SK-N-SH (cell line): ENCODE measurements around the gene SLC1A1. TPM values are rescaled to one million over a fixed set of nuclear protein-coding genes. Genes with fewer than 3 reads are reported as not detected.

Source experiments
- CTCF ChIA-PET: fragments of 300-600, 350-600 bp; formaldehyde crosslinking; extraction: SDS; loops from one replicate; lab custom pipeline; 2021; lab: Yijun Ruan, JAX
- POLR2A ChIA-PET: fragments of 350-600 bp; sonication (Branson Sonifier 250); formaldehyde crosslinking; extraction: SDS; loops from one replicate; lab custom pipeline; 2020; ENCODE audit warnings: antibody characterized with exemption, inconsistent platforms; lab: Yijun Ruan, JAX
- DNase-seq: peaks from one replicate; pipeline ENCODE4 v3.0.0; 2012
- H2AFZ ChIP-seq: fragments of 200-600 bp; sonication (generic); 2 replicates; pipeline ENCODE4 v1.8.1; 2016; ENCODE audit warnings: antibody characterized with exemption, mild to moderate bottlenecking, low read depth
- H3F3A ChIP-seq: fragments of 200-600 bp; sonication (generic); replicated peaks from 2 replicates; pipeline ENCODE3; 2016; ENCODE audit warnings: antibody characterized with exemption, mild to moderate bottlenecking; ENCODE audit not compliant: insufficient read depth
- H3K27ac ChIP-seq, 2 experiments: fragments of 200-500 bp in 1 of 2; fragments of 200-600 bp in 1 of 2; sonication (Bioruptor generic) in 1 of 2; sonication (generic), shearing (Covaris generic) in 1 of 2; 2 replicates each; pipeline versions ENCODE4 v1.5.1 to v1.6.1; 2014 to 2016; ENCODE audit warnings: low read depth in 2 of 2, inconsistent platforms in 1 of 2, low read length in 1 of 2, mild to moderate bottlenecking in 1 of 2, mixed read lengths in 1 of 2
- H3K27me3 ChIP-seq: fragments of 200-600 bp; sonication (generic), shearing (Covaris generic); 2 replicates; pipeline ENCODE4 v1.6.1; 2016; ENCODE audit warnings: mixed run types; ENCODE audit not compliant: insufficient read depth
- H3K36me3 ChIP-seq, 2 experiments: fragments of 200-500 bp in 1 of 2; fragments of 200-600 bp in 1 of 2; sonication (Bioruptor generic) in 1 of 2; sonication (generic) in 1 of 2; replicated peaks in 1 of 2; 2 replicates each; pipeline versions ENCODE3 to v1.5.1; 2014 to 2016; ENCODE audit warnings: low read length in 1 of 2, mild to moderate bottlenecking in 1 of 2; ENCODE audit not compliant: insufficient read depth in 2 of 2, control insufficient read depth in 1 of 2
- H3K4me1 ChIP-seq, 2 experiments: fragments of 200-500 bp in 1 of 2; fragments of 200-600 bp in 1 of 2; sonication (Bioruptor generic) in 1 of 2; sonication (generic), shearing (Covaris generic) in 1 of 2; 2 replicates each; pipeline versions ENCODE4 v1.5.1 to v1.6.1; 2014 to 2016; ENCODE audit warnings: low read depth in 1 of 2, low read length in 1 of 2, mixed run types in 1 of 2; ENCODE audit not compliant: insufficient read depth in 2 of 2, control insufficient read depth in 1 of 2
- H3K4me2 ChIP-seq: fragments of 200-600 bp; sonication (generic), shearing (Covaris generic); 2 replicates; pipeline ENCODE4 v1.6.1; 2017; ENCODE audit warnings: mixed run types
- H3K4me3 ChIP-seq, 2 experiments: fragments of 200-500 bp in 1 of 2; fragments of 200-600 bp in 1 of 2; sonication (Bioruptor generic) in 1 of 2; sonication (generic), shearing (Covaris generic) in 1 of 2; 2 replicates each; pipeline versions ENCODE4 v1.5.1 to v1.8.1; 2014 to 2016; ENCODE audit warnings: low read depth in 2 of 2, inconsistent platforms in 1 of 2, low read length in 1 of 2, mild to moderate bottlenecking in 1 of 2, mixed read lengths in 1 of 2, moderate library complexity in 1 of 2
- H3K79me2 ChIP-seq: fragments of 200-600 bp; sonication (generic); 2 replicates; pipeline ENCODE4 v1.8.1; 2017; ENCODE audit warnings: mild to moderate bottlenecking; ENCODE audit not compliant: insufficient read depth
- H3K9ac ChIP-seq: fragments of 200-600 bp; sonication (generic); 2 replicates; pipeline ENCODE4 v1.6.1; 2017; ENCODE audit warnings: mixed run types
- H3K9me2 ChIP-seq: fragments of 200-600 bp; sonication (generic); 2 replicates; pipeline ENCODE4 v1.6.1; 2017; ENCODE audit warnings: mixed run types
- H3K9me3 ChIP-seq: fragments of 200-600 bp; sonication (generic); 2 replicates; pipeline ENCODE4 v1.6.1; 2017; ENCODE audit warnings: mixed run types, mild to moderate bottlenecking, moderate library complexity
- H4K20me1 ChIP-seq: fragments of 200-600 bp; sonication (generic); 2 replicates; pipeline ENCODE4 v1.6.1; 2017; ENCODE audit warnings: mild to moderate bottlenecking, mixed run types; ENCODE audit not compliant: insufficient read depth
- CHD2 ChIP-seq: fragments of 150-350 bp; IDR thresholded peaks from 2 replicates; pipeline ENCODE4 v1.6.1; 2018; ENCODE audit warnings: low read length; ENCODE audit not compliant: partially characterized antibody
- EP300 ChIP-seq, 2 experiments: IDR thresholded peaks; 2 replicates each; pipeline versions ENCODE4 v1.4.0 to v1.6.1; 2012; ENCODE audit warnings: borderline replicate concordance in 1 of 2, low read depth in 1 of 2, low read length in 1 of 2
- EZH2phosphoT487 ChIP-seq: fragments of 200-600 bp; sonication (generic); IDR thresholded peaks from 2 replicates; pipeline ENCODE4 v1.6.1; 2017; ENCODE audit warnings: low read depth, mixed run types, mild to moderate bottlenecking, antibody characterized with exemption, moderate library complexity, borderline replicate concordance
- FOSL2 ChIP-seq: IDR thresholded peaks from 2 replicates; pipeline ENCODE4 v1.4.0; 2012; ENCODE audit warnings: low read depth, mild to moderate bottlenecking, moderate library complexity, borderline replicate concordance
- FOXJ3 ChIP-seq: sonication (generic); formaldehyde crosslinking; IDR thresholded peaks from 2 replicates; pipeline ENCODE4 v1.5.1; 2020; ENCODE audit warnings: mild to moderate bottlenecking, missing genetic modification reagents
- JUND ChIP-seq: IDR thresholded peaks from 2 replicates; pipeline ENCODE4 v1.4.0; 2012
- MAX ChIP-seq: IDR thresholded peaks from 2 replicates; pipeline ENCODE4 v1.4.0; 2012; ENCODE audit warnings: low read depth
- NRF1 ChIP-seq: IDR thresholded peaks from 2 replicates; pipeline ENCODE4 v1.6.1; 2012; ENCODE audit warnings: low read depth, mild to moderate bottlenecking, low read length
- POLR2AphosphoS5 ChIP-seq: IDR thresholded peaks from 2 replicates; pipeline ENCODE4 v1.6.1; 2012; ENCODE audit warnings: low read depth, low read length
- RAD21 ChIP-seq: IDR thresholded peaks from 2 replicates; pipeline ENCODE4 v1.6.1; 2012; ENCODE audit warnings: mild to moderate bottlenecking, low read length
- REST ChIP-seq: IDR thresholded peaks from 2 replicates; pipeline ENCODE4 v1.6.1; 2012; ENCODE audit warnings: mild to moderate bottlenecking, low read depth, low read length, moderate library complexity
- RFX5 ChIP-seq: IDR thresholded peaks from 2 replicates; pipeline ENCODE4 v1.6.1; 2012; ENCODE audit warnings: mild to moderate bottlenecking, improper control_type of control experiment, low read length
- SMC3 ChIP-seq: IDR thresholded peaks from 2 replicates; pipeline ENCODE4 v1.6.1; 2012; ENCODE audit warnings: low read depth, low read length, improper control_type of control experiment
- TCF12 ChIP-seq: IDR thresholded peaks from 2 replicates; pipeline ENCODE4 v1.4.0; 2012
- TEAD4 ChIP-seq: IDR thresholded peaks from 2 replicates; pipeline ENCODE4 v1.4.0; 2012; ENCODE audit warnings: mild to moderate bottlenecking, borderline replicate concordance; ENCODE audit not compliant: insufficient read depth
- WGBS: methylation state at CpG from one replicate; pipeline ENCODE4 v1.1.6; 2017; ENCODE audit warnings: low lambda C conversion rate; 5-methylcytosine and 5-hydroxymethylcytosine counted together
- polyA plus RNA-seq, 3 experiments: library from polyadenylated mRNA; depleted of rRNA; stranded (reverse); fragments of >200 nt; gene quantifications; 2 replicates each; pipeline ENCODE4 v1.2.3, GENCODE V29; 2012

SLC1A1 gene
- polyA plus RNA-seq, 1 of the 3 experiments (the other 2 are of a cell fraction), result 0.23 TPM

GRCh38 chr9:4510546-4511322, 20.5 kb downstream of the SLC1A1 start:
- Histone ChIP-seq H3K9ac (no peak overlapping the region), H3K9me3 (no peaks in the 10 kb centered on the region), H3K27ac (no peak overlapping the region), H4K20me1 (no peaks in the 10 kb centered on the region), H3K4me3 (no peak overlapping the region), H3F3A (peaks cover 11% of the 10 kb centered on the region), H3K4me2 (no peak overlapping the region), H3K27me3 (no peaks in the 10 kb centered on the region), H3K9me2 (no peaks in the 10 kb centered on the region), H3K4me1 (peaks cover 0 to 6% of the 10 kb centered on the region in 2 experiments; a peak in 2 of 4 replicates), H3K79me2 (no peaks in the 10 kb centered on the region), H3K36me3 (no peaks in the 10 kb centered on the region), H2AFZ (no peak overlapping the region)
- TF ChIP-seq FOXJ3 (CRISPR knock-in tag) (no peak), MAX (no peak), SMC3 (no peak), RAD21 (no peak), CHD2 (no peak)
- ChIA-PET CTCF (interaction anchor here (1.4 kb wide), 1 partner anchor 94 kb away, joined by 4 read pairs; no protein-coding TSS in a partner anchor), POLR2A (no interaction called here)
- 58% methylated on average over 4 of the region's 4 CpGs for WGBS
- no peak for DNase-seq

GRCh38 chr9:4514252-4515128, 24.2 kb downstream of the SLC1A1 start:
- POLR2A ChIA-PET, result no interaction called here
- no peaks in the 10 kb centered on the region for H3K27me3 ChIP-seq
- H3K9me2 ChIP-seq, result no peaks in the 10 kb centered on the region
- no peaks in the 10 kb centered on the region; a peak in 1 of 4 replicates for H3K4me1 ChIP-seq
- DNase-seq, result no peak
- 65% methylated on average over 8 of the region's 8 CpGs for WGBS
- no peak overlapping the region for H3K4me3 ChIP-seq
- H3K9ac ChIP-seq, result no peak overlapping the region
- H3K4me2 ChIP-seq, result no peak overlapping the region
- no peaks in the 10 kb centered on the region for H3K79me2 ChIP-seq
- H3K36me3 ChIP-seq, result no peaks in the 10 kb centered on the region
- no peak for TF ChIP-seq SMC3
- H2AFZ ChIP-seq, result no peak overlapping the region
- no peaks in the 10 kb centered on the region for H3K9me3 ChIP-seq
- CTCF ChIA-PET, result no interaction called here
- H4K20me1 ChIP-seq, result no peaks in the 10 kb centered on the region
- no peaks in the 10 kb centered on the region for H3F3A ChIP-seq
- no peak overlapping the region for H3K27ac ChIP-seq

GRCh38 chr9:4515958-4516375, 25.7 kb downstream of the SLC1A1 start:
- Histone ChIP-seq H3K9ac (no peak overlapping the region), H4K20me1 (no peaks in the 10 kb centered on the region), H3K79me2 (no peaks in the 10 kb centered on the region), H3K4me3 (no peak overlapping the region), H3F3A (no peaks in the 10 kb centered on the region), H3K9me2 (no peaks in the 10 kb centered on the region), H3K27me3 (no peaks in the 10 kb centered on the region), H3K27ac (no peak overlapping the region), H3K4me1 (no peaks in the 10 kb centered on the region; a peak in 1 of 4 replicates), H3K4me2 (no peak overlapping the region), H3K9me3 (no peaks in the 10 kb centered on the region), H2AFZ (no peak overlapping the region), H3K36me3 (no peaks in the 10 kb centered on the region)
- ChIA-PET CTCF (no interaction called here), POLR2A (no interaction called here)
- 17% methylated on average over 1 of the region's 1 CpG for WGBS
- no peak for TF ChIP-seq JUND
- TF ChIP-seq REST, result no peak
- TF ChIP-seq RFX5, result no peak
- TF ChIP-seq EP300 (IDR thresholded peaks at IDR 0.05; ENCODE audit: borderline replicate concordance in 1 of 2, low read depth in 1 of 2, low read length in 1 of 2), result no peak
- TF ChIP-seq MAX, result no peak
- no peak for TF ChIP-seq FOSL2
- TF ChIP-seq TEAD4, result no peak
- no peak for TF ChIP-seq EZH2phosphoT487
- TF ChIP-seq TCF12, result no peak
- no peak for TF ChIP-seq RAD21
- TF ChIP-seq NRF1, result no peak
- no peak for TF ChIP-seq POLR2AphosphoS5
- DNase-seq, result no peak
